SHP77 treated with DMSO at 0.1 percent for 48 hours (cell line): ENCODE data around the gene RUSC1.
A peak's percentile ranks its signal among the peaks of the same experiment; 100 is the strongest.
"Not testable (repeated sequence)": the region's sequence is repeated elsewhere in the genome, so short reads cannot be mapped to it uniquely, and the experiment has no call there.

Experiments
- DNase-seq: peaks from one replicate; lab custom pipeline; 2025; lab: John Stamatoyannopoulos, UW

The RUSC1 gene, protein sequence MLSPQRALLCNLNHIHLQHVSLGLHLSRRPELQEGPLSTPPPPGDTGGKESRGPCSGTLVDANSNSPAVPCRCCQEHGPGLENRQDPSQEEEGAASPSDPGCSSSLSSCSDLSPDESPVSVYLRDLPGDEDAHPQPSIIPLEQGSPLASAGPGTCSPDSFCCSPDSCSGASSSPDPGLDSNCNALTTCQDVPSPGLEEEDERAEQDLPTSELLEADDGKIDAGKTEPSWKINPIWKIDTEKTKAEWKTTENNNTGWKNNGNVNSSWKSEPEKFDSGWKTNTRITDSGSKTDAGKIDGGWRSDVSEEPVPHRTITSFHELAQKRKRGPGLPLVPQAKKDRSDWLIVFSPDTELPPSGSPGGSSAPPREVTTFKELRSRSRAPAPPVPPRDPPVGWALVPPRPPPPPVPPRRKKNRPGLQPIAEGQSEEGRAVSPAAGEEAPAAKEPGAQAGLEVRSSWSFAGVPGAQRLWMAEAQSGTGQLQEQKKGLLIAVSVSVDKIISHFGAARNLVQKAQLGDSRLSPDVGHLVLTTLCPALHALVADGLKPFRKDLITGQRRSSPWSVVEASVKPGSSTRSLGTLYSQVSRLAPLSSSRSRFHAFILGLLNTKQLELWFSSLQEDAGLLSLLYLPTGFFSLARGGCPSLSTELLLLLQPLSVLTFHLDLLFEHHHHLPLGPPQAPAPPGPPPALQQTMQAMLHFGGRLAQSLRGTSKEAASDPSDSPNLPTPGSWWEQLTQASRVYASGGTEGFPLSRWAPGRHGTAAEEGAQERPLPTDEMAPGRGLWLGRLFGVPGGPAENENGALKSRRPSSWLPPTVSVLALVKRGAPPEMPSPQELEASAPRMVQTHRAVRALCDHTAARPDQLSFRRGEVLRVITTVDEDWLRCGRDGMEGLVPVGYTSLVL

DNA sequence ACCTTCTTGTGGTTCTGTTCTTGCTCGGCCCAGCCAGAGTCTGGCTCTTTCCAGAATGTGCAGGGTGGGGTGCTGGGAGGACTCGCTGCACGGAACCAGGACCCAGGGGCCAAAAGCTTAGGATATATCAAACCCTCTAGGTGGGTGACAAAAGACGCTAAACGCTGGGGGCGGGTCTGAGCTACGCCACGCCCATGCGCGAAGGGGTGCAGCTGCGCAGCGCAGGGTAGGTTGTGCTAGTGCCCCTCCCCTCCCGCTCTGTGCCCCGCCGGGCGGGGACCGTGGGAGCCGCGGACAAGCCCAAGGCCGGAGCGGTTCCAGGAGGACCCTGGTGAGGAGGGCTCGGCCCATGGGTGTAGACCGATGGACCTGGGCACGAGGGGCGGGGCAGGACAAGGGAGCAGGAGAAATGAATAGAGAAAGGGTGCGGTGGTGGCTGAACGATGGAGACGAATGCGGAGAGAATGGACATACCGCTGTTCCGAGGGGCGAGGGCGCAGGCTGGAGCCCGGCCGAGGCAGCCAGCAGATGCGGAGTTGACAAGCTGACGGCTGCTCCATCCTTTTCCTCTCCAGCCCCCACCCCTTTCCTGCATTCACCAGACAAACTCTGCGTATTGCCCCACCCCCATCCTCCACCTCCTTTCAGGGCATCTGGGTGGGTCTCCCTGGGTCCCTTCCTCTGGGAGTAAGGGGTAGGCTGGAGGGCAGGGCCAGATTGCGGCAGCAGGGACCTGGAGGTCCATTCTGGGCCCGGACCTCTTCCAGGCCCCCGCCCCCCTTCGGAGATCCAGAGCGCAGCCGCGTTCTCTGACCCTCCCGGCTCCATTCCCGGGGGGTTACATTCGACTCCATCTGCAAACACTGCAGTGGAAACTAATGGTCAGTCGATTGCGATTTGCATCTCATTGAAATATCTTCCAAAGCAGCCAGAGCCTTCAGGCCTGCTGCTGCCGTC, at the start of gene RUSC1:
Gene RUSC1 (plus strand): TSS at position 234 of the 957 bp plus-strand sequence. CDS start 880 bp downstream, outside the sequence.
- DNase-seq: peak; percentile 85

DNA sequence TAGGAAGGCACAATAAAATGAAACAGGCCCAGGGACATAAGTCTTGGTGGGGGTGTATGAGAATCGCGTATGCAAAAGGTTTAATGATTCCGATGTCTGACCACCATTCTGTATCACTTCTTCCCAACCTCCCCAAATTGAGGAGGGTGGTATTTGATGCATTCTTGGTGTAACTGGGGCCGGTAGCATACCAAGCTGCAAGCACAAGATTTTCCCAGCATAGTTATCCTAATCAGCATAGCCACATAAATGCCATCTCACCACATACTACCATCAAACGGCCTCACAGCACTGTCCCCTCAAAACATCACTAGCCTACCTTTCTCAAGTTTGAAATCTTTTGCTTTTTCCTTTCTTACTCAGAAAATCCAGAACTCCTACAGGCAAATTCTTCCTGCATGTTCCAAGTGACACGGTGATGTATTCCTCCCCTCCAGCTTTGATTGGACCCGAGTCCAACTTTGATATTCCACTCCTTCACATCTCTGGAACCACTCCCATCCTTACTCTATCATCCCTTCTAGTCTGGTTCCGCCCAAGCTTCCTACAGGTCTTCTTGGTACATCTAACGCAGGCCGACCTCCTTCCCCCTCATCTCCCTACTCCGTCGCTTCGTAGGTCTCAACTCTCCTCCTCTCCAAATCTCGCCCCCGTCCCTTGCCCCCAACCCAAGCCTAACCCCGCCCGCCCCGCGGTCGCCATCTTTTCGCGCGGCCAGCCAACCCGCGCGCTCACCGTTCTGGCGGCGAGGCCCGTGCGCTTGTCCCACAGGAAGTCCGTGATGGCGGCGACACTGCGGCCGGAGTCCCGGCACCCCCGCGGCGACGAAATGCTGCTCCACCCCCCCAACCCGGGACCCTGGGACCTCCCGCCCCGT, 48.0 kb upstream of the RUSC1 start:
- DNase-seq: no peak

DNA sequence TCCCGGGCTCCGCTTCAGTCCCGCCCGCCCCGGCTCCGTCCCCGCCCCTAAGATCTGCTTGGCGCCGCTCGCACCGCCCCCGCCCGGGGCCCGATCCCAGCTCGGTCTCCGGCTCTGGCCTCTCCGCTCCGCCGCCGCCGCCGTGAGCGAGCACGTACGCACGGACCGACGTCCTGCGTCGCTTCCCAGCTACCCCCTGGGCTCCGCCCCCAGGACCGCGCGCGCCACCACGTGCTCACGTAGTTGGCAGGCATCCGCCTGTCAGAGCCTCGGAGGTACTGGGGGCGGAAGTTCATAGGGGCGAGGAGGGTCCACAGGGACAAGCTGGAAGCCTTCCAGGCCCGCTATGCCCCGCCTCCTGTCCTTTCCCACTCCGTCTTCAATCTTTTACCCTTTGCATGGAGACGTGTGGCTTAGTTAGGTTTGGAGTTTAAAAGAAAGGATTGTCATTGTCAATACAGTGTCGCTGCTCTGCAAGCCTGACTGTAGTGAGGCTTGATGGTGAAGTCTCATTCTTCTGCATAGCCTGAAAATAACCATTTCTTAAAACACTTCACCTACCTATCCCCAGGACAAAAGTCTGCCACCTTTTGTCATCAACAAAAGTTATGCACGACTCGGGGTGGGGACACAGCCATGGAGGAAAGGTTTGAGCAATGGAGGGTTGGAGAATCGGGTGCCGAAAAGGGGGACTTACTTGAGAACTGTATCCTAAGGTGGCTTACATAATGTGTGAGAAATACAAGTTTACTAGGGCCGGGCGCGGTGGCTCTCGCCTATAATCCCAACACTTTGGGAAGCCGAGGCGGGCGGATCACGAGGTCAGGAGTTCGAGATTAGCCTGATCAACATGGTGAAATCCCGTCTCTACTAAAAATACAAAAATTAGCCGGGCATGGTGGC, 47.1 kb upstream of the RUSC1 start, which contains the start of gene CLK2:
Gene CLK2 (minus strand): TSS at position 162 of the 903 bp plus-strand sequence. CDS start 2,527 bp downstream, outside the sequence.
- peak; percentile 99 for DNase-seq

DNA sequence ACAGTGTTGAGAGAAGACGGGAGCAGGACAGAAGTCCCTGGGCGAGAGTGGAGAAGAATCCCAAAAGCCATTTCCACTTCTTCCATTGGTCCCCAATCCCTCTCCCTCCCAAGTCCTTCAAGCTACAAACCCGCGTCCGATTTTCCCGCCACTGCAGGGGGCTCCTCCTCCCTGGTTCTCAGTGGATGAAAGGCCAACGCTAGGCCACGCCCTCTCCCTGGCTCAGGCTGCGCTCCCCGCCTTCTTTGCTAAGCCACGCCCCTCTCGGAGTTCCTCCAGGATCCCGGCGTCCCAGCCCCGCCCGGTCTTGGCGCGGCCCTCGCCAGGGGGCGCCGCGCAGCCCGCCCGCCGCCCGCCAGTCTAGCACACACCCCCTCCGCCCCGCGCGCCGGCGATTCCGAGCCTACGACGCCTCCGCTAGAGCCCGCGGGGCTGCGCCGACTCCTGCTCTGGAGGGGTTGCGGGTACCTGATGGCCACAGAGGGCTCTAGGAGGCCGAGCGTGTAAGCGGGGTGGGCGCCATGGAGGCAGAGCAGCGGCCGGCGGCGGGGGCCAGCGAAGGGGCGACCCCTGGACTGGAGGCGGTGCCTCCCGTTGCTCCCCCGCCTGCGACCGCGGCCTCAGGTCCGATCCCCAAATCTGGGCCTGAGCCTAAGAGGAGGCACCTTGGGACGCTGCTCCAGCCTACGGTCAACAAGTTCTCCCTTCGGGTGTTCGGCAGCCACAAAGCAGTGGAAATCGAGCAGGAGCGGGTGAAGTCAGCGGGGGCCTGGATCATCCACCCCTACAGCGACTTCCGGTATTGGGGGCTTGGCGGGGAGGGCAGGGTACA, 43.4 kb upstream of the RUSC1 start, which contains the start of gene HCN3:
Gene HCN3 (plus strand): TSS at position 394 of the 832 bp plus-strand sequence. CDS start 128 bp downstream, at position 522.
- peak; percentile 99 for DNase-seq

DNA sequence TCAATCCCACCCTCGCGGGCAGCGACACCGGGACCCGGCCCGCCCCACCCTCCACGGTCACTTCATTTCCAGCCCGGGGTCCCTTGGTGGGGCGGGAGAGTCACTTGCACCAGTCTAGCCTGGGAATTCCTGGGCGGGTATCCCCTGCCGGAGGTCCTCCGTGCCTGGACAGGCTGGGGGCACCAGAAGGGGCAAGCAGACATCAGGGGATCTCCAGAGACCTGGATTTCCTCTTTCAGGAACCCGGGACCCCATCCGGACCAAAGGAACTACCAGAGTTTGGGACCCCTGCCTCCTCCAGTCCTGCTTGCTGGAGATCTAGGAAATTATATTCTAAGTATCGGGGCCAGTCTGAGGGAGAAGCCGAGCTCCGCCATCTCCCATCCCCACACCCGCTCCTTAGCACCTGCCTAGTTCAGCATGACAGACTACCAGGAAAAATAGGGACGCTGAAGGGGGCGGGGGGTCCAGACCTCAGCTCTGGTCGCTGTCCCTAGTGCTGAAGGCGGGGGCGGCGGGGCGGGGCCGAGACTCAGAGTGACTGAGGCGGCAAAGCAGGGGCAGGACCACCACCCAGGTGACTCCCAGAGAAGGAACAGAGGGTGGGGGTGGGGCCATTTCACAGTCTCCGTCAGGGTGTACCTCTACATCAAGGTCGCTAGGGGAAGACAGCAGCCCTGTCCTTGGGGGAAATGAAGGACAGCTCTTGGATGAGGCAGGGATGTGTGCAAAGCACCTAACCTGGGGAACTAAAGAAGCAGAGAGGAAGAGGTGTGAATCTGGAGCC, 42.6 kb upstream of the RUSC1 start:
- peak; percentile 76 for DNase-seq

DNA sequence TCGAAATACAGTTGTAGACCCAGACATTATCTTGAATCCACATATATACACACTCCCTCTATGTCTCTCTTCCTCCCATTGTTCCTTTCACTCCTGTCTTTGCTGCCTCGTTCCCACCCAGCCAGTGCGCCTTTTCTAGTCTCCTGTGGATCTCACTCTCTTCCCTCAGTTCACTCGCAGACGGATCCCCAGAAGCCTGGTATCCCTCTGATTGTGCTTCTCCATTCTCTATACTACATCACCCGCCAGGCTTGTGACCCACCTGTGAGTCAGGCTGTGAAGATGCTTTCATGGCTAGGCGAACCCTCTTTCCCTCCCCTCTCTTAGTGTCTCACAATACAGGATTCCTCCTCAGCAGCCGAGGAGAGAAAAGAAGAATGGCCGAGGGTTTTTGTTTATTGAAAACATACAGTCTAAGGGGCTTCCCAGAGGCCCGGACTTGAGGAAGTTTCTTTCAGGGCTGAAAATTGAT, 42.0 kb upstream of the RUSC1 start:
- no peak for DNase-seq

DNA sequence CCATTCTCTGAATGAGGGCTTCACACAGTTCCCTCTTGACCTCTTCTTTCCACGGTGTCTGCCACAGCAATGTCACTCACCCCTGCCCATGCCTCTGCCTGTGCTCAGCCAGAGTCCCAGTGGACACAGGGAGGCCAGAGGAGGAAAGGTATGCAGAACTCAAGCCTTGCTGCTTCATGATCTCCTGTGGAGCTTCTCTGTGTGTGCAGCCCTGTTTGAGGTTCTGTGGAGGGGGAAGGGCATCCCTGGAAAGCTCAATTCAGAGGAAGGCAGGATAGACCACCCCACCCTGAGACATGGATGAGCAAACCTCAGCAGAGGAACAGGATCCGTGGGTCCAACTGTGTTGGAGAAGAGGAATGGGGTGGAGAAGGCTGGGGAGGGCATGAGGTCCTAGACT, 41.4 kb upstream of the RUSC1 start:
- DNase-seq: no peak

DNA sequence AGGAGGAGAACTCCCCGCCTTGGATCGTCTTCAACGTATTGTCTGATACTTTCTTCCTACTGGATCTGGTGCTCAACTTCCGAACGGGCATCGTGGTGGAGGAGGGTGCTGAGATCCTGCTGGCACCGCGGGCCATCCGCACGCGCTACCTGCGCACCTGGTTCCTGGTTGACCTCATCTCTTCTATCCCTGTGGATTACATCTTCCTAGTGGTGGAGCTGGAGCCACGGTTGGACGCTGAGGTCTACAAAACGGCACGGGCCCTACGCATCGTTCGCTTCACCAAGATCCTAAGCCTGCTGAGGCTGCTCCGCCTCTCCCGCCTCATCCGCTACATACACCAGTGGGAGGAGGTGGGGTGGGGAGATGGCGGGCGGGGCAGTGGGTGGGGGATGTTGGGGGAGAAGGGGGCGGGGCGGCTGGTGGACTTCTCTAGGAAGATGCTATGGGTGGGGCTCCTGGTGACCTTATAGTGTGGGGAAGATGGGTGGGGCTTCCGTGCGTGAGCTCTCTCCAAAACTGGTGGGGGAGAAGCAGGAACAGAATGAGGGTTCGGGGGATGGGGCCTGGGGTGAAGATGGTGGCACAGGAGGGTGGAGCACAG, 38.1 kb upstream of the RUSC1 start:
- no peak for DNase-seq

DNA sequence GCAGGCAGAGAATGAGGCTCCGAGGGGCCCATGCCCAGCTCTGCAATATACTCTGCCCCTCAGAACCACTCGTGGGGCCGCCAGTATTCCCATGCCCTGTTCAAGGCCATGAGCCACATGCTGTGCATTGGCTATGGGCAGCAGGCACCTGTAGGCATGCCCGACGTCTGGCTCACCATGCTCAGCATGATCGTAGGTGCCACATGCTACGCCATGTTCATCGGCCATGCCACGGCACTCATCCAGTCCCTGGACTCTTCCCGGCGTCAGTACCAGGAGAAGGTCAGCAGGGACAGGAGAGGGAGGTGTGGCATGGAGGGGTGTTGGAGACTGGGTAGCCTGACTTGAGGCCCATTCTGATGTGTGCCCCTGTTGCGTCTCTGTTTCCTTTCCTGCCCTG, 36.2 kb upstream of the RUSC1 start:
- DNase-seq: no peak

DNA sequence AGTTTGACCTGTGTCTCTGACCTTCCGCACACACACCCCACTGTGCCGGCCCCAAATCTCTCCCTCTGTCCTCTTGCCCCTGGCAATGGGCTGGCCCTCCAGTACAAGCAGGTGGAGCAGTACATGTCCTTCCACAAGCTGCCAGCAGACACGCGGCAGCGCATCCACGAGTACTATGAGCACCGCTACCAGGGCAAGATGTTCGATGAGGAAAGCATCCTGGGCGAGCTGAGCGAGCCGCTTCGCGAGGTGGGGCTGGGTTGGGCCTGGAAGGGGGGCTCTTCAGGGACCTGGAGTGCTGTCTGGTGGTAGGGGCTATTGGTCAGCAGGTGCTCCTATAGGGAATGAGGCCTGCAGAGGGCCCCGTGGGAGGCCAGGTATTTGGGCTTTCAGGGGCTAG, 35.6 kb upstream of the RUSC1 start:
- no peak for DNase-seq

DNA sequence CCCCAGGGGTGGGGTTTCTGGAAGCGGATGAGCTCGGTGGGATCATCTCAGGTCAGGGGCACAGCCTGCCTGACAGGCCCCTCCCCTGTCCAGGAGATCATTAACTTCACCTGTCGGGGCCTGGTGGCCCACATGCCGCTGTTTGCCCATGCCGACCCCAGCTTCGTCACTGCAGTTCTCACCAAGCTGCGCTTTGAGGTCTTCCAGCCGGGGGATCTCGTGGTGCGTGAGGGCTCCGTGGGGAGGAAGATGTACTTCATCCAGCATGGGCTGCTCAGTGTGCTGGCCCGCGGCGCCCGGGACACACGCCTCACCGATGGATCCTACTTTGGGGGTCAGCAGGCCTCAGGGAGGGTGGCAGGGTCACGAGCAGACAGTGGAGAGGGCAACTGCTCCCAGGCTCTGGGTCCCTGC, 35.1 kb upstream of the RUSC1 start:
- DNase-seq: no peak

DNA sequence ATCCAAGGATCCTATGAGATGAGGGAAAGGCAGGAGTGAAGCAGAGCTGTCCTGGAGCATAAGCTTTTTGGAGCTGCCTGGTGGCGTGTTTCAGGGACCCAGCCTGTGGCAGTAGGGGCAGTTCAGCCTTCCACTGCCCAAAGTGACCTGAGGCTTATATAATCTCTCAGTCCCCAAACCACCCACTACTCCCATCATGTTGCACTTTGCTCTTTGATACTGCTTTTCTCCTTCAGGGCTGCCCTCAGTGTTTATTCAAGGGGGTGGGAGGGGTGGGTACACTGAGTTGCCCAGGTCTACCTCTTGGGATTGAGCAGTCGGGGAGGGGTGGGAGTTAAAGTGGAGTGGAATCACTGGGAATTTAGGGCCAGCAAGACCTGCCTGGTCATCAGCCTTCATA, 34.1 kb upstream of the RUSC1 start:
- no peak for DNase-seq

DNA sequence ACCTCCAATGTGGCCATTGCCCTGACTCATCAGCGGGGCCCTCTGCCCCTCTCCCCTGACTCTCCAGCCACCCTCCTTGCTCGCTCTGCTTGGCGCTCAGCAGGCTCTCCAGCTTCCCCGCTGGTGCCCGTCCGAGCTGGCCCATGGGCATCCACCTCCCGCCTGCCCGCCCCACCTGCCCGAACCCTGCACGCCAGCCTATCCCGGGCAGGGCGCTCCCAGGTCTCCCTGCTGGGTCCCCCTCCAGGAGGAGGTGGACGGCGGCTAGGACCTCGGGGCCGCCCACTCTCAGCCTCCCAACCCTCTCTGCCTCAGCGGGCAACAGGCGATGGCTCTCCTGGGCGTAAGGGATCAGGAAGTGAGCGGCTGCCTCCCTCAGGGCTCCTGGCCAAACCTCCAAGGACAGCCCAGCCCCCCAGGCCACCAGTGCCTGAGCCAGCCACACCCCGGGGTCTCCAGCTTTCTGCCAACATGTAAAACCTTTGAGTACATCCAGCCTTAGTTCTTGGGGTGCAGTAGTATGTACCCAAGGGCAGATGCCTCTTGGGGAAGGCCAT, 32.6 kb upstream of the RUSC1 start:
- DNase-seq: no peak

DNA sequence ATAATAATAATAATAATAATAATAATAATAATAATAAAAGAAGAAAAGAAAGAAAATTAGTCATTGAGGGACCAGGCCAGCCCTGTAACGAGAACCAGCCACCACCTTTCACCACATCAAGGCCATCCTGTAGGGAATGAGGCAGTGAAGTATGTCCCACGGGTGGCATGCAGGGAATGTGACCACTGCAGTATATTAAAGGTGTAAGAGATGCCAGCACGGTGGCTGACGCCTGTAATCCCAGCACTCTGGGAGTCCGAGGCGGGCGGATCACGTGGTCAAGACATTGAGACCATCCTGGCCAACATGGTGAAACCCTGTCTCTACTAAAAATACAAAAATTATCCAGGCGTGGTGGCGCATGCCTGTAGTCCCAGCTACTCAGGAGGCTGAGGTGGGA, 29.7 kb upstream of the RUSC1 start:
- not testable (repeated sequence) for DNase-seq

DNA sequence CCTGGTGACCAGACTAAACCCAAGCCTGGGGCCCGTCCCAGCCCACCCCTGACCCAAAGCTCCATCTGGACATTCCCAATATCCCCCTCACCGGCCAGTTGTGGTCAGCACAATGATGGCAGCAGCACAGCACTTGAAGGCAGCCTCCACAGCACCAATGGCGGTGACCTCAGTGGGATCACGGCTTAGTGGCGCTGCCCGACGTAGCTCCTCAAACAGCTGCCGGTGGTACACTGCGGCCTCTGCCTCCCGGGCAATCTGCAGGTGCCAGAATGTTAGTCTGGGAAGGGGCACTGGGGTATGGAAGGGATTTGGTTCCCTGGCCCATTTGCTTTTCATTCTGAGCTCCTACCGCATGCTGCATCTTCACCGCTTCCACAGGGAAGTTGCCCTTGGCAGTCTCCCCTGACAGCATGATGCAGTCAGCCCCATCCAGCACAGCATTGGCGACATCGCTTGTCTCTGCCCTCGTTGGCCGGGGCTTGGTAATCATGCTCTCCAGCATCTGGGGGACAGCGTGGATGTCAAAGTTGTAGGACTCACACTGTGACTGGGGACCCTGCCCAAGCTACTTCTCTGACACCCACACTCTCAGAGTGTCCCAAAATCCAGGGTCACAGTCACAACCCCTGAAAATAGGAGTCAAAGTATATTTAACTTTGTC, 27.5 kb upstream of the RUSC1 start:
- DNase-seq: no peak

DNA sequence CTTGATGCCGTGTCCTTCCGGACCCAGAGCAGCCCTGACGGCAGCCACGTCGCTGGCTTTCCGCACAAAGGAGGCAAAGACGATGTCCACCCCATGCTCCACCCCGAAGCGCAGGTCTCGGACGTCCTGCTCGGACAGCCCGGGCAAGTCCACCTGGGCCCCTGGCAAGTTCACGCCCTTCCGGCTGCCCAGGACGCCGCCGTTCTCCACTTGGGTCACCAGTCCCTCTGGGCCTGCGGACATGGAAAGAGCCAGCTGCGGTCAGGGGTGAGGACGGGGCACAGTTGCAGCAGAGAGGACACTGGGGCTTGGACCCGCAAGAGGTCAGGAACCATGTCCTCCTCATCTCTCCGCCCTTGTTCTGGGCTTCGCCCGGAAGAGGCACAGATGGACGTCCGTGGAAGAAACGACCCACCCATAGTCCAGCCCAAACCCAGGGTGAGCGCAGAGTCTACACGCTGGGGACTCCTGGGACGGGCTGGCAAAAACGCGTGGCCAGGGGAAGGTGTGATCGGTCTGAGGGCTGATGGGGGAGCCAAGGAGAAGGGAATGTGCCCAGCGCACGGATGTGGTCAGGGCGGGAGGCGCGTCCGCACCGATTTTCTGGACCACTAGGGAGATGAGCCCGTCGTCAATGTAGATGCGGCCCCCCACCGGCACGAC, 26.0 kb upstream of the RUSC1 start:
- DNase-seq: no peak
